HL-60 (cell line): Measurements from ENCODE around the gene IGFN1.

Experiments used
- DNase-seq, 2 experiments: peaks; one replicate each; pipeline ENCODE4 v3.0.0-alpha.2; 2010 to 2020; ENCODE audit warnings: low read depth in 1 of 2, low spot score in 1 of 2
- H3K27ac ChIP-seq: fragments of 250-450 bp; sonication (Bioruptor Pico); replicated peaks from 2 replicates; pipeline ENCODE4 v1.5.1; 2020; ENCODE audit warnings: mild to moderate bottlenecking, moderate library complexity
- H3K27me3 ChIP-seq: fragments of 250-450 bp; sonication (Bioruptor Pico); 2 replicates; pipeline ENCODE4 v1.5.1; 2021; ENCODE audit warnings: mild to moderate bottlenecking, moderate library complexity; ENCODE audit not compliant: insufficient read depth, poor library complexity, severe bottlenecking
- H3K4me3 ChIP-seq: replicated peaks from 2 replicates; pipeline ENCODE4 v1.5.1; 2011; ENCODE audit warnings: mild to moderate bottlenecking, control low read depth, low read length; ENCODE audit not compliant: insufficient read depth
- CTCF ChIP-seq: IDR thresholded peaks from one replicate; pipeline ENCODE4 v1.5.1; 2011; ENCODE audit warnings: low read length, control low read depth, inconsistent platforms; ENCODE audit not compliant: insufficient read depth
- GABPA ChIP-seq: IDR thresholded peaks from 2 replicates; pipeline ENCODE4 v1.6.1; 2012; ENCODE audit warnings: low read depth
- POLR2AphosphoS5 ChIP-seq: IDR thresholded peaks from 2 replicates; pipeline ENCODE4 v1.6.1; 2012; ENCODE audit warnings: low read depth
- SPI1 ChIP-seq: IDR thresholded peaks from 2 replicates; pipeline ENCODE4 v1.6.1; 2012; ENCODE audit warnings: low read depth, mild to moderate bottlenecking, borderline replicate concordance
- TF ChIP-seq, protein P1 (sequence below): IDR thresholded peaks from 2 replicates; pipeline ENCODE4 v1.6.1; 2012; ENCODE audit warnings: low read depth; ENCODE audit not compliant: insufficient replicate concordance

The IGFN1 gene

DNA sequence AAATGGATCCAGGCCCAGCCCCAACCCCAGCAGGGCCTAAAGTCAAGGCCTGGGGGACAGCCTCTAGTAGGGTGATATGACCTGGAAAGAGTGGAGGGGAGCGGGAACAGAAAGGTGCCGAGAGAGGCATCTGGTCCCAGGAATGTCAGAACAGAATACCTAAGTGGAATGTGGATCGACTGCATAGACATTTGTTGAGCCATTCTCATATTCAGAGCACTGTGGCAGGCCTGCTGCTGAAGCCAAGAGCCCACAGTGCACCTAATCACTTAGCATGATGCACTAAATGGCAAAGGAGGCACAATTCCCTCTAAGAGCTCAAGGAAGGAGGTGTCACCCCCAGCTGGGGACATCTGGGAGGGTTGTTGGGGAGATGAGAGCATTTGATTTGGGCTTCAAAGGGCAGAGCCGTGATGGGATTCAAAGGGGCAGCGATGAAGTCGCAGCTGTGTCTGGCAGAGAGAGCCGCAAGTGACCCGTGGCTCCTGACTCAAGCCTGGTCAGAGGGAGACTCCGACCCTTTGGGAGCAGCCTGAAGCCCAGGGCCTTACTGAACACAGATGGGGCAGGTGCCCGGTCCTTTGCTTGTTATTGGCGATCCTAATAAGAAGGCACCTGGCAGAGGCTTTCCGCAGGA, 84.1 kb downstream of the IGFN1 start:
- no peak for DNase-seq
- H3K4me3 ChIP-seq, result no peak overlapping the region
- TF ChIP-seq SPI1, result no peak
- TF ChIP-seq POLR2AphosphoS5, result no peak
- TF ChIP-seq, protein P1, sequence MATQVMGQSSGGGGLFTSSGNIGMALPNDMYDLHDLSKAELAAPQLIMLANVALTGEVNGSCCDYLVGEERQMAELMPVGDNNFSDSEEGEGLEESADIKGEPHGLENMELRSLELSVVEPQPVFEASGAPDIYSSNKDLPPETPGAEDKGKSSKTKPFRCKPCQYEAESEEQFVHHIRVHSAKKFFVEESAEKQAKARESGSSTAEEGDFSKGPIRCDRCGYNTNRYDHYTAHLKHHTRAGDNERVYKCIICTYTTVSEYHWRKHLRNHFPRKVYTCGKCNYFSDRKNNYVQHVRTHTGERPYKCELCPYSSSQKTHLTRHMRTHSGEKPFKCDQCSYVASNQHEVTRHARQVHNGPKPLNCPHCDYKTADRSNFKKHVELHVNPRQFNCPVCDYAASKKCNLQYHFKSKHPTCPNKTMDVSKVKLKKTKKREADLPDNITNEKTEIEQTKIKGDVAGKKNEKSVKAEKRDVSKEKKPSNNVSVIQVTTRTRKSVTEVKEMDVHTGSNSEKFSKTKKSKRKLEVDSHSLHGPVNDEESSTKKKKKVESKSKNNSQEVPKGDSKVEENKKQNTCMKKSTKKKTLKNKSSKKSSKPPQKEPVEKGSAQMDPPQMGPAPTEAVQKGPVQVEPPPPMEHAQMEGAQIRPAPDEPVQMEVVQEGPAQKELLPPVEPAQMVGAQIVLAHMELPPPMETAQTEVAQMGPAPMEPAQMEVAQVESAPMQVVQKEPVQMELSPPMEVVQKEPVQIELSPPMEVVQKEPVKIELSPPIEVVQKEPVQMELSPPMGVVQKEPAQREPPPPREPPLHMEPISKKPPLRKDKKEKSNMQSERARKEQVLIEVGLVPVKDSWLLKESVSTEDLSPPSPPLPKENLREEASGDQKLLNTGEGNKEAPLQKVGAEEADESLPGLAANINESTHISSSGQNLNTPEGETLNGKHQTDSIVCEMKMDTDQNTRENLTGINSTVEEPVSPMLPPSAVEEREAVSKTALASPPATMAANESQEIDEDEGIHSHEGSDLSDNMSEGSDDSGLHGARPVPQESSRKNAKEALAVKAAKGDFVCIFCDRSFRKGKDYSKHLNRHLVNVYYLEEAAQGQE, result no peak
- no peak for TF ChIP-seq CTCF
- TF ChIP-seq GABPA, result no peak
- peaks cover 6% of the 10 kb centered on the region for H3K27me3 ChIP-seq
- no peak overlapping the region for H3K27ac ChIP-seq

DNA sequence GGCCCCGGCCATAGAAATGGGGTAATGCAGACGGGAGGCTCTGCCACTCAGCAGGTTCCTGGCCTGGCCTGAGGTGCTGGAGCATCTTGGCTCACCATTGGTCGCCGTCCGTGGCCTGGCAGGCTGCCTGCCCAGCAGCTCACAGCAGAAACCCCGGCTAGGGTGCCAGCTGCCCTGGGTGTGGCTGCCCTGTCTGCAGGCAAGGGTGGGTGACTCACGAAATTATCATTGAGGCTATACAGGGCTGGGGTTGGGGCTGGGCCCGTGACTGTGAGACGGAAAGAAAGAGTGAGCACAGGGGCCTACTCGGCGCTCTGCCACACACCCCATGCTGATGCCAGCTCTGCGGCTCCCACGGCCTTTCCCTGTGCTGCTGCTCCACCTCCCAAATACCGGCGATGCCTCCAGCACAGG, 84.6 kb downstream of the IGFN1 start:
- DNase-seq, result no peak
- no peak overlapping the region for H3K27ac ChIP-seq
- TF ChIP-seq POLR2AphosphoS5, result no peak
- no peak for TF ChIP-seq GABPA
- no peak for TF ChIP-seq CTCF
- no peak for TF ChIP-seq SPI1
- TF ChIP-seq, protein P1, result no peak
- peaks cover 8% of the 10 kb centered on the region for H3K27me3 ChIP-seq
- H3K4me3 ChIP-seq, result no peak overlapping the region

DNA sequence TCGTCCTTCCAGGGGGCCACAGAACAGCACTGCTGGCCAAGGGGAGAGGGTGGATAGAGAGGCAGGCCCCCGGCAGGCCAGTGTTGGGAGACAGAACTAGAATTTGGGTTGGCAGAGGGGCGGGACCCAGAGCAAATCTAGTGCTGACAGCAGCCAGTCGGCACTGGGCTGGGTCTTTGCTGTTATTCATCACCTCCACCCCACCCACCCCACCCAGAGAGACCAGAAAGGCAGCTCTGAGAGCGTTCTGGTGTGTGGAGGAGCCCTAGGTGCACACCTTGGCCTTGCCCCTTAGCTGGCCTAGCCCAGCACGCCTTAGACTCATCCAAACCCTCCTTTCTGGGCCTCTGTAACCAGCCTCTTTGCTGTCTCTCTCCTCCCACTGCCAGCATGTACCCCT, 86.3 kb downstream of the IGFN1 start:
- H3K27ac ChIP-seq, result no peak overlapping the region

More for the DNA sequence above, 86.3 kb downstream of the IGFN1 start:
- no peak overlapping the region for H3K4me3 ChIP-seq
- TF ChIP-seq POLR2AphosphoS5 (no peak), SPI1 (no peak), GABPA (no peak), CTCF (no peak)
- TF ChIP-seq, protein P1, result no peak
- H3K27me3 ChIP-seq, result peaks cover 13% of the 10 kb centered on the region
- DNase-seq, result no peak
